Immature natural killer cell (primary cell): ENCODE measurements around the gene DDHD1. TPM values are rescaled to one million over a fixed set of nuclear protein-coding genes. Genes with fewer than 3 reads are reported as not detected.

ENCODE experiments used
- DNase-seq, 3 donors: peaks; one replicate each; pipeline ENCODE4 v3.0.0; 2022; ENCODE audit warnings: mixed read lengths in 1 of 3
- H3K27ac Mint-ChIP-seq, 6 donors: one replicate each; pipeline ENCODE4 v1.8.0; 2020; ENCODE audit warnings: mixed read lengths in 6 of 6, mild to moderate bottlenecking in 5 of 6, inconsistent platforms in 4 of 6, moderate library complexity in 3 of 6
- H3K27me3 Mint-ChIP-seq, 3 donors: one replicate each; pipeline ENCODE4 v1.8.0; 2020 to 2021; ENCODE audit warnings: low read depth in 3 of 3, mild to moderate bottlenecking in 3 of 3, mixed read lengths in 3 of 3, moderate library complexity in 3 of 3, inconsistent platforms in 1 of 3
- H3K36me3 Mint-ChIP-seq, 3 donors: one replicate each; pipeline ENCODE4 v1.8.0; 2020; ENCODE audit warnings: mixed read lengths in 3 of 3, inconsistent platforms in 2 of 3, mild to moderate bottlenecking in 2 of 3
- H3K4me1 Mint-ChIP-seq, 2 donors: one replicate each; pipeline ENCODE4 v1.8.0; 2020; ENCODE audit warnings: inconsistent platforms in 2 of 2, mild to moderate bottlenecking in 2 of 2, mixed read lengths in 2 of 2, moderate library complexity in 1 of 2
- H3K4me3 Mint-ChIP-seq, 5 donors: one replicate each; pipeline ENCODE4 v1.8.0; 2020; ENCODE audit warnings: mild to moderate bottlenecking in 5 of 5, mixed read lengths in 5 of 5, inconsistent platforms in 3 of 5, moderate library complexity in 3 of 5
- H3K9me3 Mint-ChIP-seq, 6 donors: one replicate each; pipeline ENCODE4 v1.8.0; 2020; ENCODE audit warnings: mild to moderate bottlenecking in 6 of 6, mixed read lengths in 6 of 6, inconsistent platforms in 4 of 6, moderate library complexity in 3 of 6
- polyA plus RNA-seq, 3 donors: library from polyadenylated mRNA; unstranded; fragments of 300-500 nt; fragmentation: Illumina TruSeq; gene quantifications; one replicate each; pipeline ENCODE4 v1.2.3, GENCODE V29; 2021

DDHD1 gene
- polyA plus RNA-seq, 3 donors from 2014 or later: 4.3 to 10.2 (median 4.5) TPM

- no peak overlapping the region for H3K27ac Mint-ChIP-seq
- no peaks in the 10 kb centered on the region for H3K9me3 Mint-ChIP-seq
- no peak overlapping the region for H3K4me3 Mint-ChIP-seq
- DNase-seq: no peak
- H3K27me3 Mint-ChIP-seq: no peaks in the 10 kb centered on the region
- no peaks in the 10 kb centered on the region for H3K36me3 Mint-ChIP-seq
- no peaks in the 10 kb centered on the region for H3K4me1 Mint-ChIP-seq
Measured at GRCh38 chr14:53003776-53004175, 149.3 kb downstream of the DDHD1 start.

- Mint-ChIP-seq H3K27me3 (no peaks in the 10 kb centered on the region), H3K4me1 (no peaks in the 10 kb centered on the region), H3K4me3 (no peak overlapping the region), H3K27ac (no peak overlapping the region), H3K9me3 (no peaks in the 10 kb centered on the region), H3K36me3 (no peaks in the 10 kb centered on the region)
- DNase-seq: no peak
Measured at GRCh38 chr14:53002576-53002975, 150.5 kb downstream of the DDHD1 start.

GRCh38 chr14:53001787-53002378, 151.2 kb downstream of the DDHD1 start:
- H3K4me3 Mint-ChIP-seq: no peak overlapping the region

GRCh38 chr14:52998376-52999015, 154.6 kb downstream of the DDHD1 start:
- no peak overlapping the region for H3K4me3 Mint-ChIP-seq
- H3K27me3 Mint-ChIP-seq: peaks cover 0 to 2% (median 1%) of the 10 kb centered on the region in 3 donors
- no peaks in the 10 kb centered on the region for H3K9me3 Mint-ChIP-seq
- H3K4me1 Mint-ChIP-seq: peaks cover 10 to 14% of the 10 kb centered on the region in 2 donors
- DNase-seq: no peak
- H3K27ac Mint-ChIP-seq: no peak overlapping the region
- no peaks in the 10 kb centered on the region for H3K36me3 Mint-ChIP-seq

More at GRCh38 chr14:53001787-53002378, 151.2 kb downstream of the DDHD1 start:
- H3K27me3 Mint-ChIP-seq: no peaks in the 10 kb centered on the region
- no peak for DNase-seq
- H3K36me3 Mint-ChIP-seq: no peaks in the 10 kb centered on the region
- no peaks in the 10 kb centered on the region for H3K4me1 Mint-ChIP-seq
- no peak overlapping the region for H3K27ac Mint-ChIP-seq
- H3K9me3 Mint-ChIP-seq: no peaks in the 10 kb centered on the region

- H3K36me3 Mint-ChIP-seq: no peaks in the 10 kb centered on the region
- H3K9me3 Mint-ChIP-seq: no peaks in the 10 kb centered on the region
- H3K4me1 Mint-ChIP-seq: peaks cover 10 to 14% of the 10 kb centered on the region in 2 donors
- no peak overlapping the region for H3K27ac Mint-ChIP-seq
- no peak for DNase-seq
- H3K4me3 Mint-ChIP-seq: no peak overlapping the region
- H3K27me3 Mint-ChIP-seq: peaks cover 1 to 5% (median 1%) of the 10 kb centered on the region in 3 donors
Measured at GRCh38 chr14:52996493-52996892, 156.6 kb downstream of the DDHD1 start.

- DNase-seq: no peak
- Mint-ChIP-seq H3K4me1 (peaks cover 10 to 14% of the 10 kb centered on the region in 2 donors), H3K27me3 (peaks cover 1 to 5% (median 1%) of the 10 kb centered on the region in 3 donors), H3K9me3 (no peaks in the 10 kb centered on the region), H3K36me3 (no peaks in the 10 kb centered on the region), H3K4me3 (no peak overlapping the region), H3K27ac (no peak overlapping the region)
Measured at GRCh38 chr14:52995998-52996397, 157.1 kb downstream of the DDHD1 start.

GRCh38 chr14:52992236-52992870, 160.8 kb downstream of the DDHD1 start:
- DNase-seq: no peak
- Mint-ChIP-seq H3K9me3 (no peaks in the 10 kb centered on the region), H3K27ac (no peak overlapping the region), H3K27me3 (peaks cover 2 to 7% (median 5%) of the 10 kb centered on the region in 3 donors), H3K36me3 (no peaks in the 10 kb centered on the region), H3K4me3 (no peak overlapping the region), H3K4me1 (peaks cover 10 to 14% of the 10 kb centered on the region in 2 donors)

GRCh38 chr14:52988139-52988538, 165.0 kb downstream of the DDHD1 start:
- DNase-seq: no peak
- H3K9me3 Mint-ChIP-seq: no peaks in the 10 kb centered on the region

GRCh38 chr14:52987514-52987913, 165.6 kb downstream of the DDHD1 start:
- no peaks in the 10 kb centered on the region for H3K4me1 Mint-ChIP-seq

More at GRCh38 chr14:52988139-52988538, 165.0 kb downstream of the DDHD1 start:
- peaks cover 4 to 7% (median 4%) of the 10 kb centered on the region in 3 donors for H3K27me3 Mint-ChIP-seq
- no peak overlapping the region for H3K4me3 Mint-ChIP-seq
- H3K27ac Mint-ChIP-seq: no peak overlapping the region
- no peaks in the 10 kb centered on the region for H3K36me3 Mint-ChIP-seq
- no peaks in the 10 kb centered on the region for H3K4me1 Mint-ChIP-seq

GRCh38 chr14:52987042-52987441, 166.1 kb downstream of the DDHD1 start:
- Mint-ChIP-seq H3K27ac (no peak overlapping the region), H3K9me3 (no peaks in the 10 kb centered on the region), H3K4me3 (no peak overlapping the region), H3K36me3 (no peaks in the 10 kb centered on the region), H3K27me3 (peaks cover 0 to 6% (median 4%) of the 10 kb centered on the region in 3 donors), H3K4me1 (no peaks in the 10 kb centered on the region)
- no peak for DNase-seq

More at GRCh38 chr14:52987514-52987913, 165.6 kb downstream of the DDHD1 start:
- DNase-seq: no peak
- H3K9me3 Mint-ChIP-seq: no peaks in the 10 kb centered on the region
- peaks cover 0 to 6% (median 4%) of the 10 kb centered on the region in 3 donors for H3K27me3 Mint-ChIP-seq
- no peak overlapping the region for H3K4me3 Mint-ChIP-seq
- no peaks in the 10 kb centered on the region for H3K36me3 Mint-ChIP-seq
- H3K27ac Mint-ChIP-seq: no peak overlapping the region

Other genes with a start within 250 kb of the DDHD1 start
- not detected for gene FERMT2, start 202.3 kb downstream of the DDHD1 start, polyA plus RNA-seq